ENCODE data around the gene MTOR. TPM values are rescaled to one million over a fixed set of nuclear protein-coding genes. Genes with fewer than 3 reads are reported as not detected.

Gene MTOR
- total and polyA plus RNA-seq, 2 of the 8 experiments (the other 6 are each of a cell fraction or from before 2014, with no cell fraction given) = 44.2 to 76.8 TPM

DNA sequence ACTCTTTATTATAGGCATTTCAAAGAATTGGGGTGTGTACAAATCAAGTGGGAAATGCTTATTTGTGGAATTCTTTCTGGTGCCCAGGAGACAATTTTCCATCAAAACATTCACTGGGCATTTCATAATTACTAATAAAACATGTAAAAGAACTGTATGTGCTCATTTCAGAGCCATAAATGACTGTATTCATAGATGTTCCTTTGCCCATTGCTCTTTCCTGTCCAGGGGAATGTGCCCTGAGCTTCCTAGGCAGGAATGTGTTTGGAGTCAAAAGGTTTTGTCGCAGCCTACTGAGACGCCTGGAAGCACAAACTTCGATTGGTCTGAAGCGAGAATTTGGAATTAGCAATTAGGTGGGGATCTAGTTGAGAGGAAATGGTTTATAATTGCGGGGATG lies 119.0 kb downstream of the MTOR start (continued):
- TF ChIP-seq GTF2F1 (IDR thresholded peaks at IDR 0.05; ENCODE audit: borderline replicate concordance, low read depth, low read length) = no peak
- no peak for TF ChIP-seq KDM5A (IDR thresholded peaks at IDR 0.05; ENCODE audit: low read length)
- no peak for TF ChIP-seq CREB1 (IDR thresholded peaks at IDR 0.05)
- TF ChIP-seq TCF12 (IDR thresholded peaks at IDR 0.05; ENCODE audit: low read depth, low read length) = no peak
- no peak for TF ChIP-seq SUZ12 (IDR thresholded peaks at IDR 0.05; ENCODE audit: low read length)
- no peak for TF ChIP-seq CEBPB (IDR thresholded peaks at IDR 0.05; ENCODE audit: low read depth, low read length)
- no peak for TF ChIP-seq POLR2AphosphoS5 (IDR thresholded peaks at IDR 0.05; ENCODE audit: low read depth, low read length)
- no peak for TF ChIP-seq SIRT6 (IDR thresholded peaks at IDR 0.05; ENCODE audit: low read length)
- TF ChIP-seq TAF1 (IDR thresholded peaks at IDR 0.05; ENCODE audit: low read depth, low read length) = no peak
- no peak for TF ChIP-seq BCL11A (IDR thresholded peaks at IDR 0.05; ENCODE audit: low read depth in 2 of 2, low read length in 2 of 2)
- TF ChIP-seq SIX5 (IDR thresholded peaks at IDR 0.05; ENCODE audit: low read depth, low read length) = no peak
- TF ChIP-seq CBX8 (IDR thresholded peaks at IDR 0.05; ENCODE audit: borderline replicate concordance, low read depth, low read length) = no peak

Data from H1 (cell line).